SU-DHL-6 (cell line): ENCODE measurements around the gene NUP37.

ENCODE experiments used
- H2AFZ ChIP-seq: fragments of 200-600 bp; sonication (generic); 2 replicates; pipeline ENCODE4 v1.6.1; 2014; ENCODE audit warnings: low read depth, mild to moderate bottlenecking, moderate library complexity, mixed read lengths, antibody characterized with exemption, low read length; ENCODE audit not compliant: severe bottlenecking
- H3F3A ChIP-seq: fragments of 200-600 bp; shearing (Covaris generic); 2 replicates; pipeline ENCODE4 v1.6.0; 2016; ENCODE audit warnings: antibody characterized with exemption, mild to moderate bottlenecking; ENCODE audit not compliant: insufficient read depth
- H3K27ac ChIP-seq: fragments of 200-600 bp; sonication (generic); 2 replicates; pipeline ENCODE4 v1.5.1; 2016; ENCODE audit warnings: low read depth, mild to moderate bottlenecking, low read length, moderate library complexity, mixed read lengths
- H3K27me3 ChIP-seq: fragments of 200-600 bp; sonication (generic), shearing (Covaris generic); 2 replicates; pipeline ENCODE4 v1.6.0; 2014; ENCODE audit warnings: mild to moderate bottlenecking, low read length
- H3K36me3 ChIP-seq: fragments of 200-600 bp; sonication (generic); 2 replicates; pipeline ENCODE4 v1.6.1; 2014; ENCODE audit warnings: mild to moderate bottlenecking, low read length, mixed read lengths
- H3K4me2 ChIP-seq: fragments of 300-600, 200-600 bp; shearing (Covaris generic), sonication (generic); 2 replicates; pipeline ENCODE4 v1.6.0; 2014; ENCODE audit warnings: low read length, low read depth, mild to moderate bottlenecking; ENCODE audit not compliant: poor library complexity, severe bottlenecking
- H3K4me3 ChIP-seq: fragments of 200-600 bp; sonication (generic); 2 replicates; pipeline ENCODE4 v1.5.1; 2014; ENCODE audit warnings: antibody characterized with exemption, low read length, mild to moderate bottlenecking, mixed read lengths; ENCODE audit not compliant: insufficient read depth, poor library complexity, severe bottlenecking
- H3K79me2 ChIP-seq: fragments of 200-600 bp; sonication (generic); 2 replicates; pipeline ENCODE4 v1.6.1; 2014; ENCODE audit warnings: mild to moderate bottlenecking, low read length, moderate library complexity; ENCODE audit not compliant: insufficient read depth
- H3K9ac ChIP-seq: fragments of 200-600 bp; sonication (generic); 2 replicates; pipeline ENCODE4 v1.7.0; 2014; ENCODE audit warnings: mild to moderate bottlenecking, low read length
- H3K9me2 ChIP-seq: fragments of 200-600 bp; sonication (generic); replicated peaks from 2 replicates; pipeline ENCODE4 v1.6.1; 2014; ENCODE audit warnings: low read length; ENCODE audit not compliant: insufficient read depth
- H3K9me3 ChIP-seq: fragments of 200-600 bp; sonication (generic); 2 replicates; pipeline ENCODE4 v1.6.1; 2014; ENCODE audit warnings: low read length, mixed read lengths; ENCODE audit not compliant: insufficient read depth
- H4K20me1 ChIP-seq: fragments of 200-600 bp; sonication (generic); 2 replicates; pipeline ENCODE4 v1.6.1; 2014; ENCODE audit warnings: low read depth, mild to moderate bottlenecking, antibody characterized with exemption, low read length, moderate library complexity, mixed read lengths
- EZH2phosphoT487 ChIP-seq: fragments of 200-600 bp; sonication (generic), shearing (Covaris generic); conservative IDR thresholded peaks from 2 replicates; pipeline ENCODE4 v1.6.1; 2018; ENCODE audit warnings: mild to moderate bottlenecking, antibody characterized with exemption, low read length, moderate library complexity, mixed read lengths
- TF ChIP-seq, protein P1 (sequence below): fragments of 200-600 bp; sonication (generic); IDR thresholded peaks from one replicate; pipeline ENCODE4 v1.5.1; 2017; ENCODE audit warnings: antibody characterized with exemption, mild to moderate bottlenecking, low read length, moderate library complexity; ENCODE audit not compliant: insufficient read depth, poor library complexity, severe bottlenecking

Gene NUP37

GRCh38 chr12:102063069-102063468 lies 56.8 kb downstream of the NUP37 start:
- Histone ChIP-seq H3K27me3 (no peaks in the 10 kb centered on the region), H3K9me2 (no peaks in the 10 kb centered on the region), H3K4me2 (no peak overlapping the region), H3K79me2 (no peaks in the 10 kb centered on the region), H3K36me3 (peaks cover 5% of the 10 kb centered on the region), H3K4me3 (no peak overlapping the region), H4K20me1 (no peaks in the 10 kb centered on the region), H3K27ac (no peak overlapping the region), H3F3A (peaks cover 4% of the 10 kb centered on the region; the same call in 1 of the 2 replicates), H3K9me3 (no peaks in the 10 kb centered on the region), H2AFZ (peak overlapping the region; percentile 82), H3K9ac (no peak overlapping the region)
- TF ChIP-seq, protein P1, sequence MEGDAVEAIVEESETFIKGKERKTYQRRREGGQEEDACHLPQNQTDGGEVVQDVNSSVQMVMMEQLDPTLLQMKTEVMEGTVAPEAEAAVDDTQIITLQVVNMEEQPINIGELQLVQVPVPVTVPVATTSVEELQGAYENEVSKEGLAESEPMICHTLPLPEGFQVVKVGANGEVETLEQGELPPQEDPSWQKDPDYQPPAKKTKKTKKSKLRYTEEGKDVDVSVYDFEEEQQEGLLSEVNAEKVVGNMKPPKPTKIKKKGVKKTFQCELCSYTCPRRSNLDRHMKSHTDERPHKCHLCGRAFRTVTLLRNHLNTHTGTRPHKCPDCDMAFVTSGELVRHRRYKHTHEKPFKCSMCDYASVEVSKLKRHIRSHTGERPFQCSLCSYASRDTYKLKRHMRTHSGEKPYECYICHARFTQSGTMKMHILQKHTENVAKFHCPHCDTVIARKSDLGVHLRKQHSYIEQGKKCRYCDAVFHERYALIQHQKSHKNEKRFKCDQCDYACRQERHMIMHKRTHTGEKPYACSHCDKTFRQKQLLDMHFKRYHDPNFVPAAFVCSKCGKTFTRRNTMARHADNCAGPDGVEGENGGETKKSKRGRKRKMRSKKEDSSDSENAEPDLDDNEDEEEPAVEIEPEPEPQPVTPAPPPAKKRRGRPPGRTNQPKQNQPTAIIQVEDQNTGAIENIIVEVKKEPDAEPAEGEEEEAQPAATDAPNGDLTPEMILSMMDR, result no peak
- TF ChIP-seq EZH2phosphoT487, result no peak

- Histone ChIP-seq H3K36me3 (peaks cover 5% of the 10 kb centered on the region), H3K4me3 (peak overlapping the region; percentile 66), H3F3A (peaks cover 4% of the 10 kb centered on the region; the same call in 1 of the 2 replicates), H3K79me2 (no peaks in the 10 kb centered on the region), H3K9ac (peak overlapping the region; percentile 69), H3K9me2 (no peaks in the 10 kb centered on the region), H3K4me2 (peak overlapping the region; percentile 58), H3K9me3 (no peaks in the 10 kb centered on the region), H3K27ac (no peak overlapping the region), H4K20me1 (no peaks in the 10 kb centered on the region), H2AFZ (peak overlapping the region; percentile 82), H3K27me3 (no peaks in the 10 kb centered on the region)
- no peak for TF ChIP-seq EZH2phosphoT487
- TF ChIP-seq, protein P1, result no peak
Observed at GRCh38 chr12:102062419-102062806, 57.5 kb downstream of the NUP37 start.

GRCh38 chr12:102061560-102062418 lies 58.1 kb downstream of the NUP37 start, which contains the start of gene WASHC3:
Gene WASHC3 (minus strand): TSS chr12:102061991. CDS start chr12:102061962, 29 bp downstream.
- Histone ChIP-seq H2AFZ (peak within 1 kb of the TSS; percentile 82), H3K4me3 (peak within 1 kb of the TSS; percentile 66), H4K20me1 (no peaks in the 10 kb centered on the region), H3F3A (peaks cover 4% of the 10 kb centered on the region; the same call in 1 of the 2 replicates), H3K27ac (peak within 1 kb of the TSS; percentile 2; the same call in 1 of the 2 replicates), H3K9me3 (no peaks in the 10 kb centered on the region), H3K9me2 (no peaks in the 10 kb centered on the region), H3K36me3 (peaks cover 5% of the 10 kb centered on the region), H3K9ac (peak within 1 kb of the TSS; percentile 69), H3K4me2 (peak within 1 kb of the TSS; percentile 58), H3K27me3 (no peaks in the 10 kb centered on the region), H3K79me2 (no peaks in the 10 kb centered on the region)
- TF ChIP-seq EZH2phosphoT487, result no peak
- TF ChIP-seq, protein P1, result no peak
